ENCODE results near the gene S100Z. TPM values are rescaled to one million over a fixed set of nuclear protein-coding genes. Genes with fewer than 3 reads are reported as not detected.

S100Z gene
- total RNA-seq, 4 donors from 2014 or later, result not detected

- 72% methylated on average over 4 of the region's 4 CpGs for WGBS
- H3K27me3 ChIP-seq, result no peaks in the 10 kb centered on the region
- H3K9me3 ChIP-seq, result no peaks in the 10 kb centered on the region
- H3K36me3 ChIP-seq, result no peaks in the 10 kb centered on the region
- H3K27ac ChIP-seq, result no peak overlapping the region
- DNase-seq (ENCODE audit: low spot score in 2 of 2), result no peak
- no peak overlapping the region for H3K4me3 ChIP-seq
- no peak for TF ChIP-seq POLR2A (IDR thresholded peaks at IDR 0.05)
- no peak for TF ChIP-seq CTCF (IDR thresholded peaks at IDR 0.05)
- TF ChIP-seq POLR2AphosphoS5 (IDR thresholded peaks at IDR 0.05), result no peak
- TF ChIP-seq EP300 (IDR thresholded peaks at IDR 0.05), result no peak
- H3K4me1 ChIP-seq, result no peaks in the 10 kb centered on the region
Observed at GRCh38 chr5:76867038-76867437, 17.2 kb downstream of the S100Z start.

GRCh38 chr5:76867827-76868693 lies 18.2 kb downstream of the S100Z start:
- Histone ChIP-seq H3K9me3 (no peaks in the 10 kb centered on the region), H3K27ac (no peak overlapping the region), H3K27me3 (no peaks in the 10 kb centered on the region), H3K4me1 (no peaks in the 10 kb centered on the region), H3K4me3 (no peak overlapping the region), H3K36me3 (no peaks in the 10 kb centered on the region)
- TF ChIP-seq CTCF (IDR thresholded peaks at IDR 0.05) (peak; percentile 59 to 77), POLR2A (IDR thresholded peaks at IDR 0.05) (no peak), EP300 (IDR thresholded peaks at IDR 0.05) (no peak)
- 59% methylated on average over 8 of the region's 8 CpGs for WGBS
- DNase-seq (ENCODE audit: low spot score in 2 of 2), result no peak

GRCh38 chr5:76870046-76870445 lies 20.2 kb downstream of the S100Z start:
- Histone ChIP-seq H3K36me3 (no peaks in the 10 kb centered on the region), H3K27me3 (no peaks in the 10 kb centered on the region), H3K4me3 (no peak overlapping the region), H3K27ac (no peak overlapping the region), H3K4me1 (no peaks in the 10 kb centered on the region), H3K9me3 (no peaks in the 10 kb centered on the region)
- no peak for DNase-seq (ENCODE audit: low spot score in 2 of 2)
- WGBS, result 76% methylated on average over 6 of the region's 6 CpGs
- no peak for TF ChIP-seq POLR2A (IDR thresholded peaks at IDR 0.05)
- no peak for TF ChIP-seq CTCF (IDR thresholded peaks at IDR 0.05)
- no peak for TF ChIP-seq EP300 (IDR thresholded peaks at IDR 0.05)
- TF ChIP-seq POLR2AphosphoS5 (IDR thresholded peaks at IDR 0.05), result no peak

GRCh38 chr5:76874088-76874581 lies 24.3 kb downstream of the S100Z start:
- TF ChIP-seq CTCF (IDR thresholded peaks at IDR 0.05) (no peak), POLR2AphosphoS5 (IDR thresholded peaks at IDR 0.05) (no peak), EP300 (IDR thresholded peaks at IDR 0.05) (no peak), POLR2A (IDR thresholded peaks at IDR 0.05) (no peak)
- H3K9me3 ChIP-seq, result no peaks in the 10 kb centered on the region
- WGBS, result 29% methylated on average over 3 of the region's 3 CpGs
- no peaks in the 10 kb centered on the region for H3K4me1 ChIP-seq
- H3K27me3 ChIP-seq, result no peaks in the 10 kb centered on the region
- no peak for DNase-seq (ENCODE audit: low spot score in 2 of 2)
- H3K36me3 ChIP-seq, result no peaks in the 10 kb centered on the region
- H3K27ac ChIP-seq, result no peak overlapping the region
- no peak overlapping the region for H3K4me3 ChIP-seq

GRCh38 chr5:76888733-76889300 lies 39.0 kb downstream of the S100Z start:
- Histone ChIP-seq H3K9me3 (no peaks in the 10 kb centered on the region), H3K27me3 (no peaks in the 10 kb centered on the region), H3K36me3 (no peaks in the 10 kb centered on the region), H3K4me1 (no peaks in the 10 kb centered on the region), H3K4me3 (no peak overlapping the region), H3K27ac (no peak overlapping the region)
- TF ChIP-seq POLR2A (IDR thresholded peaks at IDR 0.05), result no peak
- TF ChIP-seq EP300 (IDR thresholded peaks at IDR 0.05), result no peak
- no peak for TF ChIP-seq POLR2AphosphoS5 (IDR thresholded peaks at IDR 0.05)
- TF ChIP-seq CTCF (IDR thresholded peaks at IDR 0.05), result no peak
- DNase-seq (ENCODE audit: low spot score in 2 of 2), result no peak
- WGBS, result 66% methylated on average over 10 of the region's 10 CpGs
